GM13976 (cell line): ENCODE data around the gene PIAS1.
"Not testable (repeated sequence)": the region's sequence is repeated elsewhere in the genome, so short reads cannot be mapped to it uniquely, and the experiment has no call there.

Experiments
- DNase-seq: peaks from one replicate; pipeline ENCODE4 v3.0.0; 2012; ENCODE audit warnings: low spot score
- in situ Hi-C: fragments of 300-500 bp; cut with MboI; formaldehyde crosslinking; loops from one replicate; pipeline ENCODE4 v1.12.0; 2022; ENCODE audit warnings: low sequenced_read_pairs, mixed read lengths, inconsistent platforms; ENCODE audit not compliant: unreplicated experiment
- TF ChIP-seq, protein P1 (sequence below): IDR thresholded peaks from 2 replicates; pipeline ENCODE4 v1.5.1; 2012; ENCODE audit warnings: borderline replicate concordance, mild to moderate bottlenecking; ENCODE audit not compliant: insufficient read depth; ENCODE audit errors: extremely low read depth, missing control alignments, control extremely low read depth

Gene PIAS1

DNA sequence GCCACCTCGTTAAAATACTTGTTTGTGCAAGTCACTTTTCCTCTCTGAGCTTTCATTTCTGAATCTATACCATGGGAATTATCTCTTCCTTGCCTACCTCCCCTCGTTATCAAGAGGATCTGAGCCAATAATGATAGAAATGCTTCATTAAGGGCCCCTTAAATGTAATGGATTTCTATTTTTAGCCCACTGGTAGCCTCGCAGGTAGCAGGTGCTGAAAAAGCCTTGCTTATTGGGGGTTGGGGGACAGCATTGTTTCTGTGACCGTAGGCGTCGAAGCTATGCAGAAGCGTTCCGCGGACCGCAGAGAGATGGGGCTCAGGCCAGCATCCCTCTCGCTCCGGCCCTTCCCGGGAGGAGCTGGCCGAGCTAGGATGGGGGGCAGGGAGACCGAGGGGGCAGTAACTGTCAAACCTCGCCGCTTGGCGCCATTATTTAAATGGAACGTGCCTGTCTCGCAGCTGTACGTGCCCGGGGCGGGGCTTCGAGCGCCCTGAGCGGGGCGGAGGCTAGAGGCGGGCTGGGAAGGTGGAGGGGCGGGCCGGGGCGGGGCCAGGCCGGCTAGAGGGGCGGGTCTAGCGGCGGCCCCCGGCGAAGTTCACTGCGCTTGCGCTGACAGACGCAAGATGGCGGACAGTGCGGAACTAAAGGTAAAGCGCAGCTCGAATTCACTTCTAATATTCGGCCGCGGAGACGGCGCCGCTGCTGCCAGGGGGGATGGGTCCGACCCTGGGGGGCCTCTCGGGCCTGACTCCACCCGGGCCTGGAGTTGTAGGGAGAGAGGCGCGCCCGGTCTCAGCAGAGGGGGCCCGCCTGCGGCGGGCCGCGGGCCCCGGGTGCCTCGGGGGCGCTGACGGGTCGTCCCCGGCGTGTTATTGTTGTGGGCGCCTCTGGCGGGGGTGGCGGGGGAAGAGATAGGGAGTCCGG is at the start of gene PIAS1:
PIAS1 (plus strand) TSS at position 615 of the 927 bp plus-strand sequence; CDS start at position 627, 12 bp downstream.
- DNase-seq = peak; percentile 98
- TF ChIP-seq, protein P1, sequence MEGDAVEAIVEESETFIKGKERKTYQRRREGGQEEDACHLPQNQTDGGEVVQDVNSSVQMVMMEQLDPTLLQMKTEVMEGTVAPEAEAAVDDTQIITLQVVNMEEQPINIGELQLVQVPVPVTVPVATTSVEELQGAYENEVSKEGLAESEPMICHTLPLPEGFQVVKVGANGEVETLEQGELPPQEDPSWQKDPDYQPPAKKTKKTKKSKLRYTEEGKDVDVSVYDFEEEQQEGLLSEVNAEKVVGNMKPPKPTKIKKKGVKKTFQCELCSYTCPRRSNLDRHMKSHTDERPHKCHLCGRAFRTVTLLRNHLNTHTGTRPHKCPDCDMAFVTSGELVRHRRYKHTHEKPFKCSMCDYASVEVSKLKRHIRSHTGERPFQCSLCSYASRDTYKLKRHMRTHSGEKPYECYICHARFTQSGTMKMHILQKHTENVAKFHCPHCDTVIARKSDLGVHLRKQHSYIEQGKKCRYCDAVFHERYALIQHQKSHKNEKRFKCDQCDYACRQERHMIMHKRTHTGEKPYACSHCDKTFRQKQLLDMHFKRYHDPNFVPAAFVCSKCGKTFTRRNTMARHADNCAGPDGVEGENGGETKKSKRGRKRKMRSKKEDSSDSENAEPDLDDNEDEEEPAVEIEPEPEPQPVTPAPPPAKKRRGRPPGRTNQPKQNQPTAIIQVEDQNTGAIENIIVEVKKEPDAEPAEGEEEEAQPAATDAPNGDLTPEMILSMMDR = no peak
- in situ Hi-C loops = loop anchor here (25.0 kb wide), 1 partner anchor 192 kb away; no protein-coding TSS in a partner anchor

DNA sequence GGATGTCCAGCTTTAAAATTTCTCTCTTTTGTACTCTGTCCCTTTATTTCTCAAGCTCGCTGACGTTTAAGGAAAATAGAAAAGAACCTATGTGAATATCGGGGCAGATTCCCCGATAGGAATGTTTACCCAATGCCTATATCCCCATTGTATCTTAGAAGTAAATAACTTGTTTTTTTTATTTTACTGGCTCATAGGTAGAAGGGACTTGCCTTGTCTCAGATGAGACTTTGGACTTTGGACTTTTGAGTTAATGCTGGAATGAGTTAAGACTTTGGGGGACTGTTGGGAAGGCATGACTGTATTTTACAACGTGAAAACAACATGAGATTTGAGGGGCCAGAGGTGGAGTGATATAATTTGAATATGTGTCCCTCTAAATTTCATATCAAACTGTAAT is 46.5 kb upstream of the PIAS1 start:
- DNase-seq, in situ Hi-C loops: not testable (repeated sequence)

DNA sequence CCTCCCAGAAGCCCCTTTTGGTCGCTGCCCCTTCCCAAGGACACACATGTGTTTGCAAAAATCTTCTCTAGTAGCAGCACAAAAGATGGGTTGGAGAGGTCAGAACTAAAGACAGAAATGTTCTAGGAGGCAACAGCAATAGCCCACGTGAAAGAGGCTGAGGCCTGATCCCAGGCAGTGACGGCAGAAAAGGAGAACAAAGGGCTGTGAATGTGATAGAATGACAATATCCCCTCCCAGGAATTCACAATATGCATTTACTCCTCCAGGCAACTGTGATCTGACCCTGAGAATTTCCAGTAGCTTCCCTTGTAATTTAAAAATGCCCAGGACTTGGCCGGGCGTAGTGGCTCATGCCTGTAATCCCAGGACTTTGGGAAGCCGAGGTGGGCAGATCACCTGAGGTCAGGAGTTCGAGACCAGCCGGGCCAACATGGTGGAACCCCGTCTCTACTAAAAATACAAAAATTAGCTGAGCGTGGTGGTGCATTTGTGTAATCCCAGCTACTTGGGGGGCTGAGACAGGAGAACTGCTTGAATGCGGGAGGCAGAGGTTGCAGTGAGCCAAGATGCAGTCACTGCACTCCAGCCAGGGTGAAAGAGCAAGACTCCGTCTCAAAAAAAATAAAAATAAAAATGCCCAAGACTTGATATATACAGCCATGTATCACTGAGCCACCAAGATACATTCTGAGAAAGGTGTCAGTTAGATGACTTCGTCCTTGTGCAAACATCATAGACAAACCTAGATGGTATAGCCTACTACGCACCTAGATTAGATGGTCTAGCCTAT is 43.6 kb upstream of the PIAS1 start:
- TF ChIP-seq, protein P1 = no peak
- no peak for DNase-seq
- in situ Hi-C loops = no loop called here

DNA sequence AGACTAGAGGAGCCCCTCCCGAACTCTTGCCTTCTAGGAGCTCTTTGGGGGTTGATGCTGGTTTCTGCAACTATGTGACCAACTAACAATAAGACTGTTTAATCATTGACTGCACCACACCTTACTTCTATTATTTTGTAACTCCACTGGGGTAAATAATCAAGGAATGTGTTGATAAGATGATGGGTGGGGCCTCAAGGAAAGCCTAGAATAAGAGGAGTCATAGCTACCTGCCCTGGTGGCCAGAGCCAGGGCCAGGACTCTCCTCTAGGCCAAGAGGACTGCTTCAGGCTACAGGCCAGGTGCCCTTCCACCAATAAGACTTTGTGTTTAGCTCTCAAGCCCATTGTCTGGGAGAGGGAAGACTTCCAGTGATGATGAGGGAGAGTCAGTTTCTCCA is 41.2 kb upstream of the PIAS1 start:
- TF ChIP-seq, protein P1 = no peak
- no peak for DNase-seq
- in situ Hi-C loops = no loop called here

DNA sequence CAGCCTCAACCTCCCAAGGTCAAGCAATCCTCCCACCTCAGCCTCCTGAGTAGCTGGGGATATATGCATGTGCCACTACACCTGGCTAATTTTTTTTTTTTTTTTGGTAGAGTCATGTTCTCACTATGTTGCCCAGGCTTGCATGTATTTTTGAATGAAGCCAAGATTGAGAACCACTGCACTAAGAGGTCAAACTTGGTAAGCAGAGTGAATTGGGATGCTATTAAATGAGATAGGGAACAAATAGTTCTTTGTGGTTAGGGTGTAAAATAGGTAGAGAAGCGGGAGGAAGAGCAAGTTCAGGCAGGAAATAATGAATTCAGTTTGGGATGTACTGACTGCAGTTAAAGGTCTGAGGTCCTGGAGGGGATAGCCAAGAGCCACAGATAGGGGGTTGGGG is 39.9 kb upstream of the PIAS1 start:
- no peak for DNase-seq
- TF ChIP-seq, protein P1 = no peak
- in situ Hi-C loops = no loop called here

- DNase-seq = no peak
- TF ChIP-seq, protein P1 = no peak
- in situ Hi-C loops = no loop called here
These were observed 38.9 kb upstream of the PIAS1 start for GRCh38 chr15:68015244-68015643.

DNA sequence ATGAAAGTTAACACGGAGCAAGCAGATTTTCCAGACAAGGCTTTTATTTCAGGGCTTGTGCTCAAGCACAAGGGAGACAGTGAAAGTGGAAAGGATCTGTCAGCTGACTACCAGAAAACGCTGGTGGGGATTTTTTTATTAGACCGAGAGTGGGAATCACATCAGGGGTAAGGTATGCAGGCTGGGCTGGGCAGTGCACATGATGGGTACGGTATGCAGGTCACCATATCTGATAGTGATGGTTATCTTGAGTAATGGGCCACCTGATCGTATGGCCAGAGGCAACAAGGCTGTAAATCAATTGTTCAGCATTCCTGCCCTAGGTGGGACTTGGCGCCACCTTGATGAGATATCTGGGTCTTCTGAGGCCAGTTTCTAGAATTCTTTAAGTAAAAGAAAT is 36.9 kb upstream of the PIAS1 start:
- TF ChIP-seq, protein P1 = no peak
- in situ Hi-C loops = no loop called here

More for the DNA sequence above, 36.9 kb upstream of the PIAS1 start:
- DNase-seq = no peak
